ENCODE results near the gene RBP2. TPM values are rescaled to one million over a fixed set of nuclear protein-coding genes. Genes with fewer than 3 reads are reported as not detected.
A peak's percentile ranks its signal among the peaks of the same experiment; 100 is the strongest.

RBP2 gene
- not detected for total RNA-seq

DNA sequence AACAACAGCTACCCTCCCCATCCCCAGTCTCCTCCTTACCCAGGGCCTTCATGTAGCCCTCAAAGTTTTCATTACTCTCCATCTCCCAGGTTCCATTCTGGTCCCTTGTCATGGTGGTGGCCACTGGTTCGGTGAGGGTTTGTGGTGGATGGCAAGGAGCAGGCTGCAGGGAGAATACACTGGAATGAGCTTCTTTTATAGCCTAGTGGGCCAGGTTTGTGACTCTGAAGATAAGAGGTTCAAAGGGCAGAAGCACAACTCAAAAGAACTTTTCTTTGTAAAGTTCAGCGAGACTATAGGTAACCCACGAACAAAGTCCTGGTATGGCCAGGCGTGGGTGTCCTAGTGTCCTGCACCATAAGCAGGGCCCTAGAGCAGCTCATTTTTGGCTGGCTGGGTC is at the start of gene RBP2:
Gene RBP2 (minus strand): TSS at position 169 of the 400 bp plus-strand sequence. CDS start 57 bp downstream, at position 112.
- intact Hi-C loops (cut with DNase I; ENCODE audit: low total_unique reads): no loop called here
- 95 to 99% methylated on average over 4 of the region's 4 CpGs for WGBS, 2 donors

DNA sequence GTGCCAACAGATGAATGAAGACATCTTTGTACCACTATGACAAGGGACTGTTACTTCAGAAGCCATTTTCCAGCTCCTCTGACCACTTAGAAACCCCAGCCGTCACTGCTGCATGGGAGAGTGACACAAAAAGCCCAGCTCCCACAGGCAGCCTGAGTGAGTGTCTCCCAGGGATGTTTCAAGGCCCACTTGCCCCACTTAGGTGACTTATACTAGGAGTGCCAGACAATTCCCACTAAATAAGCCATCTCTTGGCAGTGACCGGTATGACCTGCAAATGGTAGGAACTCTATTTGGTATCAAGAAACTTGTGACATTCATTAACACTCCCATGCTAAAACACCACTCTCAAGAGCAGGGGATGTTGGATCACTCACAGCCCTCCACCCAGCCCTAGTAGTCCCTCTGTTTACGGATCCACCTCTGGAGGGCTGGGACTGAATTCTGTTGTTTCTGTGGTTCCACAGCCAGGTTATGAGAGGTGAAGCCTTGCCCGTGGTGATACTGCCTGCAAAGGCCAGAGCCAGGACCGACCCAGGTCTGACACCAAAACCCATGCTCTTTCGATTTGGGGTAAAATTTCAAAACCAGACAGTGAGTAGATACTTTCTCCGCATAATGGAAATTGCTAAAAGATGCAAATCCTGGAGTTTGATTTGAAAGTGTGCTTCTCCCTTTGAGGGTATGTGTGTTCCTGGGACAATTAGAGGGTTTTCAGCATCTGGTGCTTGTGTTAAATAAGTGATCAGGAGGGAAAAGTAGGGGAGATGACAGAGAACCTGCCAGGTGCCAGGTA is 48.7 kb upstream of the RBP2 start:
- DNase-seq (ENCODE audit: low spot score in 2 of 2): peak in 1 of 2 donors; percentile 62
- intact Hi-C loops (cut with DNase I; ENCODE audit: low total_unique reads): no loop called here
- no peak overlapping the region for H3K4me3 ChIP-seq (ENCODE audit: low read depth, poor library complexity, severe bottlenecking)
- WGBS, 2 donors: 90 to 95% methylated on average over 7 of the region's 7 CpGs
- TF ChIP-seq POLR2A (IDR thresholded peaks at IDR 0.05): no peak
- TF ChIP-seq, protein P1, sequence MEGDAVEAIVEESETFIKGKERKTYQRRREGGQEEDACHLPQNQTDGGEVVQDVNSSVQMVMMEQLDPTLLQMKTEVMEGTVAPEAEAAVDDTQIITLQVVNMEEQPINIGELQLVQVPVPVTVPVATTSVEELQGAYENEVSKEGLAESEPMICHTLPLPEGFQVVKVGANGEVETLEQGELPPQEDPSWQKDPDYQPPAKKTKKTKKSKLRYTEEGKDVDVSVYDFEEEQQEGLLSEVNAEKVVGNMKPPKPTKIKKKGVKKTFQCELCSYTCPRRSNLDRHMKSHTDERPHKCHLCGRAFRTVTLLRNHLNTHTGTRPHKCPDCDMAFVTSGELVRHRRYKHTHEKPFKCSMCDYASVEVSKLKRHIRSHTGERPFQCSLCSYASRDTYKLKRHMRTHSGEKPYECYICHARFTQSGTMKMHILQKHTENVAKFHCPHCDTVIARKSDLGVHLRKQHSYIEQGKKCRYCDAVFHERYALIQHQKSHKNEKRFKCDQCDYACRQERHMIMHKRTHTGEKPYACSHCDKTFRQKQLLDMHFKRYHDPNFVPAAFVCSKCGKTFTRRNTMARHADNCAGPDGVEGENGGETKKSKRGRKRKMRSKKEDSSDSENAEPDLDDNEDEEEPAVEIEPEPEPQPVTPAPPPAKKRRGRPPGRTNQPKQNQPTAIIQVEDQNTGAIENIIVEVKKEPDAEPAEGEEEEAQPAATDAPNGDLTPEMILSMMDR (IDR thresholded peaks at IDR 0.05): no peak

More for the DNA sequence above, at the start of gene RBP2:
- DNase-seq (ENCODE audit: low spot score in 2 of 2): no peak
- H3K4me3 ChIP-seq (ENCODE audit: low read depth, poor library complexity, severe bottlenecking): no peak within 1 kb of the TSS
- TF ChIP-seq POLR2A (IDR thresholded peaks at IDR 0.05): no peak
- TF ChIP-seq, protein P1 (IDR thresholded peaks at IDR 0.05): no peak

DNA sequence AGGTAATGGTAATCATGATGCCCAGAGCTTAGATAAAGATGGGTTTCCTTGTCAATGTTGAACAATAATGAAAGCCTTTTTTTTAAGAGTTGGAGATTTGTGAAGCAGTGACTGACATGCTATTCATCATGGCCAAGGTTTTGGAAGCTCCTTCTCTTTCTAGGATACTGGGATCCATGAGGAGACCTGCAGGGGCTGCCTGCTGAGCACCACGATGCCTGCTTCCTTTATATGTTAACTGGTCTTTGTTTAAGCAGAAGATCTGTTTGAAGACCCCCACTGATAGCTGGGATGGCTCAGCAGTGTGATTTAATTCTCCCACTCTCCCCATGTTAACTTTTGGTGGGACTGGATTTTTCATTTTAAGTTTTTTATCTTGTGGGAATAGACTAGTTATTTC is 47.4 kb upstream of the RBP2 start:
- H3K4me3 ChIP-seq (ENCODE audit: low read depth, poor library complexity, severe bottlenecking): no peak overlapping the region
- whole genome bisulfite sequencing, 2 donors: 65 to 77% methylated on average over 1 of the region's 1 CpG
- TF ChIP-seq POLR2A (IDR thresholded peaks at IDR 0.05): no peak
- TF ChIP-seq, protein P1 (IDR thresholded peaks at IDR 0.05): no peak
- intact Hi-C loops (cut with DNase I; ENCODE audit: low total_unique reads): no loop called here
- DNase-seq (ENCODE audit: low spot score in 2 of 2): no peak

DNA sequence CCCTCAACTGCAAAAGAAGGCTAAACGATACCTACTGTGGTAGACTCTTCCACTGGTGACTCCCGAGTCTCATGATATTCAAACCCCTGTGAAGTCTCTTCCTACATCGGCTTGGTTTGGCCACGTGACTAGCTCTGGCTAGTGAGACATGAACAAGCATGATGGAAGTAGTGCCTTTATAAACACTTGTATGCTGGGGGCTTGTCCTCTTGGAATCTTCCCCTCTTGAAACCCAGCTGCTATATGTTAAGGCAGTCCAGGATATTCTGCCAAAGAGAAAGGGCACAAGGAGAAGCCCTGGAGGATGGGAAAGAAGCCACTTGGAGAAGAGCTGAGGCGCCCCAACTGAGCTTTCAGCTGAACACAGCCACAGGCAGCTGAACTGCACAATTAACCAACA is 46.9 kb upstream of the RBP2 start:
- 95 to 96% methylated on average over 5 of the region's 5 CpGs for WGBS, 2 donors
- no peak overlapping the region for H3K4me3 ChIP-seq (ENCODE audit: low read depth, poor library complexity, severe bottlenecking)
- no peak for TF ChIP-seq POLR2A (IDR thresholded peaks at IDR 0.05)
- TF ChIP-seq, protein P1 (IDR thresholded peaks at IDR 0.05): no peak
- DNase-seq (ENCODE audit: low spot score in 2 of 2): peak in 1 of 2 donors; percentile 21
- intact Hi-C loops (cut with DNase I; ENCODE audit: low total_unique reads): no loop called here

DNA sequence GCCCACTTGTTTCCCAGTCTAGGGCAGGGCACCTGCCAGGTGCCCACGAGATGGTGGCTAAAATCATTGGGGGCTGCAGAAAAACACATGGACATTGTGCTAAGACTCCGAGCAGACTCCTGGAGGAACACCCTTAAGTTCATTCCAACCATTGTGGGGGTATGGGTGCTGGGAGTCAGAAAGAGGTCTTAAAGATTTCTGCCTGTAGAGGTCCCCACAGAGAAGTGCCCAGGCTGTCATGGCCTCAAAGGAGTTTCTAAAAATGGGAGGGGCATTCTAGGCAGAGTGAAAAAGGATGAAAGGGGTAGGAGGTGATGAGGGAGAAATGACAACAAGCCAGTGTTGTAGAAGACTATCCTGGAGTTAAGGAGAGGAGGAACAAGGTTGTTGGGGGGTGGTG is 46.1 kb upstream of the RBP2 start:
- WGBS, 2 donors: 29 to 66% methylated on average over 2 of the region's 2 CpGs
- H3K4me3 ChIP-seq (ENCODE audit: low read depth, poor library complexity, severe bottlenecking): no peak overlapping the region
- intact Hi-C loops (cut with DNase I; ENCODE audit: low total_unique reads): no loop called here
- TF ChIP-seq, protein P1 (IDR thresholded peaks at IDR 0.05): no peak
- no peak for TF ChIP-seq POLR2A (IDR thresholded peaks at IDR 0.05)
- peak; percentile 4 to 32 for DNase-seq (ENCODE audit: low spot score in 2 of 2)

Data from lower leg skin (tissue), 4 donors.